H1 (cell line): ENCODE data around the gene HSPA12A. TPM values are rescaled to one million over a fixed set of nuclear protein-coding genes. Genes with fewer than 3 reads are reported as not detected.

Source experiments
- POLR2A ChIP-seq, 2 experiments: IDR thresholded peaks; 1 replicate in 1 of 2; 2 replicates in 1 of 2; pipeline ENCODE4 v1.6.1; 2011; ENCODE audit warnings: low read depth in 2 of 2, low read length in 2 of 2, mild to moderate bottlenecking in 2 of 2; ENCODE audit errors: control extremely low read depth in 1 of 2
- YY1 ChIP-seq: IDR thresholded peaks from 2 replicates; pipeline ENCODE4 v1.6.1; 2011; ENCODE audit warnings: low read depth, mild to moderate bottlenecking, low read length
- polyA plus RNA-seq, 7 experiments: library from polyadenylated mRNA; depleted of rRNA in 3 of 7; stranded (reverse) in 5 of 7; unstranded in 2 of 7; fragments of >200 nt in 5 of 7; fragments of 200-250 nt in 2 of 7; gene quantifications; 1 replicate in 5 of 7; 2 replicates in 1 of 7; 4 replicates in 1 of 7; pipeline versions ENCODE4 v1.2.1 to v1.2.3, GENCODE V29; 2011 to 2013; ENCODE audit warnings: missing spikeins in 2 of 7, mixed read lengths in 2 of 7
- total RNA-seq: library from RNA; stranded (reverse); fragmentation: NEBNext Ultra II Directional; extraction: Animal tissue kit (Norgen Biotek cat#: 25700); gene quantifications from 2 replicates; pipeline ENCODE4 v1.2.1, GENCODE V29; 2021
- TF ChIP-seq, protein P1 (sequence below), 3 experiments: IDR thresholded peaks; 1 replicate in 2 of 3; 2 replicates in 1 of 3; pipeline versions ENCODE4 v1.5.1 to v1.6.1; 2011; ENCODE audit warnings: low read length in 3 of 3, mild to moderate bottlenecking in 3 of 3, inconsistent platforms in 2 of 3, low read depth in 1 of 3, moderate library complexity in 1 of 3; ENCODE audit not compliant: insufficient read depth in 1 of 3; ENCODE audit errors: control extremely low read depth in 1 of 3

HSPA12A gene
- total and polyA plus RNA-seq, 2 of the 8 experiments (the other 6 are each of a cell fraction or from before 2014, with no cell fraction given) = 3.1 to 6.9 TPM

DNA sequence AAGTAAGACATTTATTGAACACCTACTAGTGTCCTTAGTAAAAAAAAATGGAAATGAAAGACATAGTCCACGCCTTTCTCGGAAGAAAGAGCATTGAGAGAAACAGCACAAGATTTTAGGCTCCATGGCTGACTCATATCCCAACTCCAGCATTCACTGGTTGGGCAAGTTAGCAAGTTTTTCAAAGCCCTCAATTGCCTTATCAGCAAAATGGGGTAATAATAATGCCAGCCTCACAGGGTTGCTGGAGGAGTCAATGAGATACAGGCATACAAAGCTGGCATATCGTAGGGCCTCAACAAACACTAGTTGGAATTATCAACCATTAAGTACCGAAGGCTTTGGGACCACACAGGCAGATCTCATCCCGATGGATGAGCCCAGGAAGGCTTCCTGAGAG lies 4.0 kb downstream of the HSPA12A start (continued):
- TF ChIP-seq POLR2A (IDR thresholded peaks at IDR 0.05; ENCODE audit: control extremely low read depth in 1 of 2, low read depth in 2 of 2, low read length in 2 of 2) (no peak), YY1 (no peak)
- TF ChIP-seq, protein P1, sequence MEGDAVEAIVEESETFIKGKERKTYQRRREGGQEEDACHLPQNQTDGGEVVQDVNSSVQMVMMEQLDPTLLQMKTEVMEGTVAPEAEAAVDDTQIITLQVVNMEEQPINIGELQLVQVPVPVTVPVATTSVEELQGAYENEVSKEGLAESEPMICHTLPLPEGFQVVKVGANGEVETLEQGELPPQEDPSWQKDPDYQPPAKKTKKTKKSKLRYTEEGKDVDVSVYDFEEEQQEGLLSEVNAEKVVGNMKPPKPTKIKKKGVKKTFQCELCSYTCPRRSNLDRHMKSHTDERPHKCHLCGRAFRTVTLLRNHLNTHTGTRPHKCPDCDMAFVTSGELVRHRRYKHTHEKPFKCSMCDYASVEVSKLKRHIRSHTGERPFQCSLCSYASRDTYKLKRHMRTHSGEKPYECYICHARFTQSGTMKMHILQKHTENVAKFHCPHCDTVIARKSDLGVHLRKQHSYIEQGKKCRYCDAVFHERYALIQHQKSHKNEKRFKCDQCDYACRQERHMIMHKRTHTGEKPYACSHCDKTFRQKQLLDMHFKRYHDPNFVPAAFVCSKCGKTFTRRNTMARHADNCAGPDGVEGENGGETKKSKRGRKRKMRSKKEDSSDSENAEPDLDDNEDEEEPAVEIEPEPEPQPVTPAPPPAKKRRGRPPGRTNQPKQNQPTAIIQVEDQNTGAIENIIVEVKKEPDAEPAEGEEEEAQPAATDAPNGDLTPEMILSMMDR (IDR thresholded peaks at IDR 0.05; ENCODE audit: control extremely low read depth in 1 of 3, insufficient read depth in 1 of 3, low read depth in 1 of 3, low read length in 3 of 3) = no peak
